Osteocyte (in vitro differentiated cells): ENCODE data around the gene PLXNA4. TPM values are rescaled to one million over a fixed set of nuclear protein-coding genes. Genes with fewer than 3 reads are reported as not detected.

ENCODE experiments used
- DNase-seq: peaks from one replicate; pipeline ENCODE4 v3.0.0; 2021; ENCODE audit warnings: mixed read lengths; ENCODE audit not compliant: unreplicated experiment; ENCODE audit errors: extremely low spot score
- H3K27ac Mint-ChIP-seq: one replicate; pipeline ENCODE4 v1.8.0; 2021; ENCODE audit warnings: mild to moderate bottlenecking, mixed read lengths; ENCODE audit not compliant: unreplicated experiment
- H3K27me3 Mint-ChIP-seq: one replicate; pipeline ENCODE4 v1.8.0; 2021; ENCODE audit warnings: mixed read lengths; ENCODE audit not compliant: unreplicated experiment
- H3K36me3 Mint-ChIP-seq: one replicate; pipeline ENCODE4 v1.8.0; 2021; ENCODE audit warnings: mixed read lengths; ENCODE audit not compliant: unreplicated experiment
- H3K4me1 Mint-ChIP-seq: one replicate; pipeline ENCODE4 v1.8.0; 2021; ENCODE audit warnings: mixed read lengths; ENCODE audit not compliant: unreplicated experiment
- H3K4me3 Mint-ChIP-seq: one replicate; pipeline ENCODE4 v1.8.0; 2021; ENCODE audit warnings: mild to moderate bottlenecking, moderate library complexity, mixed read lengths; ENCODE audit not compliant: unreplicated experiment
- H3K9me3 Mint-ChIP-seq: one replicate; pipeline ENCODE4 v1.8.0; 2021; ENCODE audit warnings: mixed read lengths; ENCODE audit not compliant: unreplicated experiment
- CTCF ChIP-seq: fragments of 200-600 bp; sonication (generic); IDR thresholded peaks from 2 replicates; pipeline ENCODE4 v1.5.0; 2021; ENCODE audit warnings: antibody characterized with exemption, mild to moderate bottlenecking, moderate library complexity
- total RNA-seq: library from RNA; stranded (reverse); gene quantifications from 2 replicates; pipeline ENCODE4 v1.2.1, GENCODE V29; 2021

PLXNA4 gene
- total RNA-seq, 1 donor from 2014 or later, result 59.0 TPM

- Mint-ChIP-seq H3K9me3 (no peaks in the 10 kb centered on the region), H3K4me3 (no peak overlapping the region), H3K27ac (no peak overlapping the region)
Observed at GRCh38 chr7:132437730-132438129, 138.5 kb downstream of the PLXNA4 start.

GRCh38 chr7:132436121-132436520, 140.1 kb downstream of the PLXNA4 start:
- no peak overlapping the region for H3K27ac Mint-ChIP-seq
- no peaks in the 10 kb centered on the region for H3K36me3 Mint-ChIP-seq
- H3K4me1 Mint-ChIP-seq, result peaks cover 13% of the 10 kb centered on the region
- H3K4me3 Mint-ChIP-seq, result no peak overlapping the region
- no peaks in the 10 kb centered on the region for H3K9me3 Mint-ChIP-seq
- DNase-seq, result no peak
- TF ChIP-seq CTCF, result no peak
- H3K27me3 Mint-ChIP-seq, result no peaks in the 10 kb centered on the region

More at GRCh38 chr7:132437730-132438129, 138.5 kb downstream of the PLXNA4 start:
- Mint-ChIP-seq H3K36me3 (no peaks in the 10 kb centered on the region), H3K4me1 (peaks cover 9% of the 10 kb centered on the region), H3K27me3 (no peaks in the 10 kb centered on the region)
- DNase-seq, result no peak
- no peak for TF ChIP-seq CTCF

- DNase-seq, result no peak
Observed at GRCh38 chr7:132435016-132435990, 141.0 kb downstream of the PLXNA4 start.

GRCh38 chr7:132434041-132434440, 142.2 kb downstream of the PLXNA4 start:
- Mint-ChIP-seq H3K9me3 (no peaks in the 10 kb centered on the region), H3K36me3 (no peaks in the 10 kb centered on the region), H3K27me3 (no peaks in the 10 kb centered on the region), H3K4me3 (no peak overlapping the region), H3K27ac (no peak overlapping the region), H3K4me1 (peaks cover 33% of the 10 kb centered on the region)
- no peak for DNase-seq
- no peak for TF ChIP-seq CTCF

More at GRCh38 chr7:132435016-132435990, 141.0 kb downstream of the PLXNA4 start:
- H3K4me3 Mint-ChIP-seq, result no peak overlapping the region
- H3K9me3 Mint-ChIP-seq, result no peaks in the 10 kb centered on the region
- no peaks in the 10 kb centered on the region for H3K27me3 Mint-ChIP-seq
- no peak for TF ChIP-seq CTCF
- H3K4me1 Mint-ChIP-seq, result peaks cover 21% of the 10 kb centered on the region
- H3K27ac Mint-ChIP-seq, result no peak overlapping the region
- H3K36me3 Mint-ChIP-seq, result no peaks in the 10 kb centered on the region

GRCh38 chr7:132433301-132433700, 143.0 kb downstream of the PLXNA4 start:
- TF ChIP-seq CTCF, result no peak
- no peaks in the 10 kb centered on the region for H3K27me3 Mint-ChIP-seq
- no peak overlapping the region for H3K4me3 Mint-ChIP-seq
- no peak overlapping the region for H3K27ac Mint-ChIP-seq
- no peaks in the 10 kb centered on the region for H3K9me3 Mint-ChIP-seq
- no peak for DNase-seq
- no peaks in the 10 kb centered on the region for H3K36me3 Mint-ChIP-seq
- peaks cover 40% of the 10 kb centered on the region for H3K4me1 Mint-ChIP-seq
